Fibroblast of lung (primary cell): ENCODE results near the gene TWIST2. TPM values are rescaled to one million over a fixed set of nuclear protein-coding genes. Genes with fewer than 3 reads are reported as not detected.

Experiments used
- DNase-seq, 2 donors: peaks; one replicate each; pipeline versions ENCODE4 v3.0.0 to v3.0.0-alpha.2; 2010; ENCODE audit warnings: low read depth in 2 of 2
- H2AFZ ChIP-seq: 2 replicates; pipeline ENCODE4 v1.5.1; 2012; ENCODE audit warnings: low read length, control low read depth, inconsistent platforms
- H3K27ac ChIP-seq: 2 replicates; pipeline ENCODE4 v1.5.1; 2011; ENCODE audit warnings: low read length, control low read depth; ENCODE audit not compliant: insufficient read depth
- H3K27me3 ChIP-seq: 2 replicates; pipeline ENCODE4 v1.5.1; 2011; ENCODE audit warnings: mild to moderate bottlenecking, low read length; ENCODE audit not compliant: control insufficient read depth, insufficient read depth
- H3K36me3 ChIP-seq: 2 replicates; pipeline ENCODE4 v1.5.1; 2011; ENCODE audit warnings: low read length; ENCODE audit not compliant: control insufficient read depth, insufficient read depth
- H3K4me1 ChIP-seq: 2 replicates; pipeline ENCODE4 v1.5.1; 2011; ENCODE audit warnings: low read length; ENCODE audit not compliant: control insufficient read depth, insufficient read depth; ENCODE audit errors: extremely low read depth
- H3K4me2 ChIP-seq: 2 replicates; pipeline ENCODE4 v1.5.1; 2011; ENCODE audit warnings: low read length, control low read depth; ENCODE audit not compliant: insufficient read depth; ENCODE audit errors: extremely low read depth
- H3K4me3 ChIP-seq, 4 experiments: fragments of 200-600 bp in 1 of 4; sonication (generic) in 1 of 4; replicated peaks in 1 of 4; 2 replicates each; pipeline ENCODE4 v1.5.1; 2011 to 2016; ENCODE audit warnings: low read length in 4 of 4, low read depth in 3 of 4, mild to moderate bottlenecking in 3 of 4, control low read depth in 2 of 4, inconsistent platforms in 1 of 4, mixed read lengths in 1 of 4; ENCODE audit not compliant: insufficient read depth in 1 of 4; ENCODE audit errors: control extremely low read depth in 1 of 4
- H3K79me2 ChIP-seq: 2 replicates; pipeline ENCODE4 v1.5.1; 2012; ENCODE audit warnings: mild to moderate bottlenecking, low read length, inconsistent platforms; ENCODE audit not compliant: control insufficient read depth, insufficient read depth
- H3K9ac ChIP-seq: 2 replicates; pipeline ENCODE4 v1.5.1; 2011; ENCODE audit warnings: mild to moderate bottlenecking, low read length, control low read depth; ENCODE audit not compliant: insufficient read depth
- H3K9me3 ChIP-seq: 2 replicates; pipeline ENCODE4 v1.5.1; 2012; ENCODE audit warnings: low read depth, low read length; ENCODE audit not compliant: control insufficient read depth, insufficient read depth
- H4K20me1 ChIP-seq: 2 replicates; pipeline ENCODE4 v1.5.1; 2011; ENCODE audit warnings: low read length; ENCODE audit not compliant: control insufficient read depth, insufficient read depth; ENCODE audit errors: extremely low read depth
- EZH2 ChIP-seq: IDR thresholded peaks from 2 replicates; pipeline ENCODE4 v1.5.1; 2012; ENCODE audit warnings: low read length, control low read depth, mild to moderate bottlenecking; ENCODE audit errors: missing control alignments
- polyA plus RNA-seq, 2 donors: library from polyadenylated mRNA; depleted of rRNA in 1 of 2; stranded (reverse) in 1 of 2; unstranded in 1 of 2; fragments of >200 nt; gene quantifications; 2 replicates each; pipeline ENCODE4 v1.2.1, GENCODE V29; 2011 to 2012; ENCODE audit warnings: missing spikeins in 1 of 2
- total RNA-seq: library from RNA; depleted of rRNA; stranded (reverse); fragments of >200 nt; gene quantifications from 2 replicates; pipeline ENCODE4 v1.2.1, GENCODE V29; 2014
- TF ChIP-seq, protein P1 (sequence below), 2 donors: IDR thresholded peaks in 1 of 2; conservative IDR thresholded peaks in 1 of 2; 1 replicate in 1 of 2; 2 replicates in 1 of 2; pipeline ENCODE4 v1.5.1; 2011 to 2012; ENCODE audit warnings: low read length in 2 of 2, control low read depth in 1 of 2, inconsistent platforms in 1 of 2, low read depth in 1 of 2, mild to moderate bottlenecking in 1 of 2

Gene TWIST2
- total and polyA plus RNA-seq, 2 donors (not counting 1 experiment from before 2014, with no cell fraction given), result 85.2 to 118 TPM

DNA sequence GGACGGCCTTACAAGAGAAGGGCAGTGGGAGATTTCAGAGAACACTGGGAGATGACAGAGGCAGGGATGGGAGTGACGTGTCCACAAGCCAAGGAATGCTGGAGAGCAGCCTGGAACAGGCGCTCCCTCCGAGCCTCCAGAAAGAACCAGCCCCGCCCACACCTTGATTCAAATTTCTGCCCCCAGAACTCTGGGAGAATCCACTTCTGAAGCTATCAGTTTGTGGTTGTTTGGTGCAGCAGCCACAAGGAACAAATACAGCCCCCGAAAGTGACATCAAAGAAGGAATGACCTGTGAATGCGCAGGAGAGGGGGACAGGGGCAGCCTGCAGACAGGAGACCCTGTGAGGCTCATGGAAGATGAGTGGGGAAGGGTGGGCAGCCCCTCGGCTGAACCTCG is 67.3 kb downstream of the TWIST2 start:
- no peak overlapping the region for H3K9ac ChIP-seq
- H3K27me3 ChIP-seq, result no peaks in the 10 kb centered on the region
- H3K4me3 ChIP-seq, result no peak overlapping the region
- no peaks in the 10 kb centered on the region for H3K9me3 ChIP-seq
- TF ChIP-seq, protein P1, sequence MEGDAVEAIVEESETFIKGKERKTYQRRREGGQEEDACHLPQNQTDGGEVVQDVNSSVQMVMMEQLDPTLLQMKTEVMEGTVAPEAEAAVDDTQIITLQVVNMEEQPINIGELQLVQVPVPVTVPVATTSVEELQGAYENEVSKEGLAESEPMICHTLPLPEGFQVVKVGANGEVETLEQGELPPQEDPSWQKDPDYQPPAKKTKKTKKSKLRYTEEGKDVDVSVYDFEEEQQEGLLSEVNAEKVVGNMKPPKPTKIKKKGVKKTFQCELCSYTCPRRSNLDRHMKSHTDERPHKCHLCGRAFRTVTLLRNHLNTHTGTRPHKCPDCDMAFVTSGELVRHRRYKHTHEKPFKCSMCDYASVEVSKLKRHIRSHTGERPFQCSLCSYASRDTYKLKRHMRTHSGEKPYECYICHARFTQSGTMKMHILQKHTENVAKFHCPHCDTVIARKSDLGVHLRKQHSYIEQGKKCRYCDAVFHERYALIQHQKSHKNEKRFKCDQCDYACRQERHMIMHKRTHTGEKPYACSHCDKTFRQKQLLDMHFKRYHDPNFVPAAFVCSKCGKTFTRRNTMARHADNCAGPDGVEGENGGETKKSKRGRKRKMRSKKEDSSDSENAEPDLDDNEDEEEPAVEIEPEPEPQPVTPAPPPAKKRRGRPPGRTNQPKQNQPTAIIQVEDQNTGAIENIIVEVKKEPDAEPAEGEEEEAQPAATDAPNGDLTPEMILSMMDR (conservative IDR thresholded peaks at IDR 0.05 in 1 of 2, IDR thresholded peaks at IDR 0.05 in 1 of 2; ENCODE audit: low read depth in 1 of 2, low read length in 2 of 2), result no peak
- TF ChIP-seq EZH2, result no peak
- H4K20me1 ChIP-seq, result no peaks in the 10 kb centered on the region
- peaks cover 12% of the 10 kb centered on the region for H3K36me3 ChIP-seq
- H2AFZ ChIP-seq, result no peak overlapping the region
- peaks cover 5% of the 10 kb centered on the region for H3K4me1 ChIP-seq
- no peaks in the 10 kb centered on the region for H3K79me2 ChIP-seq
- no peak overlapping the region for H3K4me2 ChIP-seq
- no peak overlapping the region for H3K27ac ChIP-seq
- DNase-seq, result peak in 1 of 2 donors; percentile 51

DNA sequence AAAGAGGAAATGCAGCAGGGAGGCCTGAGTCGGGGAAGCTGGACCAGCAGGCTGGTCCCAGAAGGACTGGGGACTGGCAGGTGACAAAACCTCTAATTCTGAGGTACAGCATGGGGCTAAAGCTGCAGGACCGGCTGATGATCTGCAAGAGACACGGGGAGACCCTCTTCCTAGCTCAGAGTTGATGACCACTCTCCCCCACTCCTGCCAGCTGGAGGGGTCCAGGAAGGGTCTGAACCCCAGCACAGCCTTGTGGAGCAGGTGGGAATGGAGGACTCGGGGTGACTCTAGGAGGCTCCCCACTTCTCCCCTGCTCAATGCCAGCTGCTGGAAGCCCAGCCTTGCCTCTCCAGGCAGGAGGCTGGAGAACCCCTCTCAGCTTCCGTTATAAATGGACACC is 67.7 kb downstream of the TWIST2 start:
- TF ChIP-seq, protein P1 (conservative IDR thresholded peaks at IDR 0.05 in 1 of 2, IDR thresholded peaks at IDR 0.05 in 1 of 2; ENCODE audit: low read depth in 1 of 2, low read length in 2 of 2), result no peak
- no peak for TF ChIP-seq EZH2
- H3K27ac ChIP-seq, result no peak overlapping the region

DNA sequence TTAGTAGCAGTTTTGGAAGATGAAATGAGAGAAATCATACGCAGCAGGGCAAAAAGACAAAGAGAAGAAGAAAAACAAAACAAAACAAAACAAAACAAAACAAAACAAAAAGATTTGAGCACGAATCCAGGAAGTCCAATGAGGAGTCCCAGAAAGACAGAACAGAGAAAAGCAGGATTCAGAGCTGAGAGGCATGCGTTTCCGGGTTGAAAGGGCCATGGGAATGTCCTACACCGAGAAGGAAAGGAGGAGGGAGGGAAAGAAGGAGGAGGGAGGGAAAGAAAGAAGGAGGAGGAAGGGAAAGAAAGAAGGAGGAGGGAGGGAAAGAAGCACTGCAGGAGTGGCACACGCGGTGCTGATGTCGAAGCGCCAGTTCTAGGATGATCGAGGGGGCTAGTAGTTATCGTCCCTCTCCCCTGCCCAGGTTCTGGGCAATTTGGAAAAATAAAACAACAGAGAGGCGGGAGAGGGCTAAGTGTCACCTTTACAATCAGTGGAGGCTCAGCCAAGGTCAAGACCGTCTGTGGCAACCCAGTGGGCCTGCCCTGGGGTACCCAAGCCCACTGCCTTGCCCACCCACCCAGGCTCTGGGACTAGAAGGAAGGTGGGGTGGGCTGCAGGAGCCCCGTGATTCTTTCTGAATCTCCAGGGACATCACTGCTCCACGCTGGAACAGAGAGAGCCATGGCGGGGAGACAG is 68.4 kb downstream of the TWIST2 start:
- Histone ChIP-seq H3K9ac (no peak overlapping the region), H3K4me3 (no peak overlapping the region), H3K27ac (no peak overlapping the region), H2AFZ (no peak overlapping the region), H3K9me3 (no peaks in the 10 kb centered on the region), H3K79me2 (no peaks in the 10 kb centered on the region), H3K4me2 (no peak overlapping the region), H4K20me1 (no peaks in the 10 kb centered on the region), H3K36me3 (peaks cover 7% of the 10 kb centered on the region), H3K4me1 (peaks cover 5% of the 10 kb centered on the region), H3K27me3 (no peaks in the 10 kb centered on the region)
- TF ChIP-seq EZH2, result no peak
- TF ChIP-seq, protein P1 (conservative IDR thresholded peaks at IDR 0.05 in 1 of 2, IDR thresholded peaks at IDR 0.05 in 1 of 2; ENCODE audit: low read depth in 1 of 2, low read length in 2 of 2), result no peak
- no peak for DNase-seq

More for the DNA sequence above, 67.7 kb downstream of the TWIST2 start:
- H3K79me2 ChIP-seq, result no peaks in the 10 kb centered on the region
- H4K20me1 ChIP-seq, result no peaks in the 10 kb centered on the region
- H2AFZ ChIP-seq, result no peak overlapping the region
- H3K4me2 ChIP-seq, result no peak overlapping the region
- H3K4me3 ChIP-seq, result no peak overlapping the region
- peaks cover 5% of the 10 kb centered on the region for H3K4me1 ChIP-seq
- DNase-seq, result no peak
- no peaks in the 10 kb centered on the region for H3K9me3 ChIP-seq
- peaks cover 12% of the 10 kb centered on the region for H3K36me3 ChIP-seq
- no peak overlapping the region for H3K9ac ChIP-seq
- H3K27me3 ChIP-seq, result no peaks in the 10 kb centered on the region
